SK-N-SH treated with all-trans-retinoic acid at 6 μM for 48 hours (cell line): ENCODE data around the gene FSTL1.

Source experiments
- ATAC-seq: fragments of 200-7000 bp; cut with Tn5 transposase; 3 replicates; pipeline ENCODE4 v1.9.1; 2020; ENCODE audit warnings: mild to moderate bottlenecking, moderate library complexity
- ARNTL ChIP-seq: fragments of 450-650 bp; formaldehyde crosslinking; IDR thresholded peaks from 2 replicates; pipeline ENCODE4 v1.5.0; 2020; ENCODE audit warnings: low read depth, mild to moderate bottlenecking, moderate library complexity, borderline replicate concordance
- CREB5 ChIP-seq: fragments of 250-450 bp; sonication (Bioruptor Pico); IDR thresholded peaks from 2 replicates; pipeline ENCODE4 v1.5.1; 2020; ENCODE audit warnings: low read depth, mild to moderate bottlenecking, moderate library complexity
- CSDC2 ChIP-seq: fragments of 250-450 bp; sonication (Bioruptor Pico); IDR thresholded peaks from 2 replicates; pipeline ENCODE4 v1.5.0; 2020; ENCODE audit warnings: mild to moderate bottlenecking, moderate library complexity
- CSRNP3 ChIP-seq: fragments of 250-450 bp; sonication (Bioruptor Pico); IDR thresholded peaks from 2 replicates; pipeline ENCODE4 v1.5.1; 2021; ENCODE audit warnings: mild to moderate bottlenecking, moderate library complexity
- ESRRG ChIP-seq: fragments of 250-450 bp; sonication (Bioruptor Pico); IDR thresholded peaks from 2 replicates; pipeline ENCODE4 v1.6.1; 2021; ENCODE audit warnings: mild to moderate bottlenecking
- GLIS3 ChIP-seq: fragments of 250-450 bp; sonication (Bioruptor Pico); IDR thresholded peaks from 2 replicates; pipeline ENCODE4 v1.5.0; 2020; ENCODE audit warnings: mild to moderate bottlenecking, moderate library complexity
- ISL1 ChIP-seq: fragments of 250-450 bp; sonication (Bioruptor Pico); IDR thresholded peaks from 2 replicates; pipeline ENCODE4 v2.1.2; 2022; ENCODE audit warnings: mild to moderate bottlenecking, moderate library complexity
- OSR1 ChIP-seq: fragments of 250-450 bp; sonication (Bioruptor Pico); IDR thresholded peaks from 2 replicates; pipeline ENCODE4 v1.8.0; 2022; ENCODE audit warnings: moderate library complexity, mild to moderate bottlenecking, inconsistent platforms
- PATZ1 ChIP-seq: fragments of 250-450 bp; sonication (Bioruptor Pico); IDR thresholded peaks from 2 replicates; pipeline ENCODE4 v1.8.0; 2020; ENCODE audit warnings: mild to moderate bottlenecking, moderate library complexity, borderline replicate concordance
- PPARA ChIP-seq: fragments of 250-450 bp; sonication (Bioruptor Pico); IDR thresholded peaks from 2 replicates; pipeline ENCODE4 v1.5.0; 2020; ENCODE audit warnings: mild to moderate bottlenecking, borderline replicate concordance
- RARB ChIP-seq: fragments of 250-450 bp; sonication (Bioruptor Pico); IDR thresholded peaks from 2 replicates; pipeline ENCODE4 v1.8.0; 2021; ENCODE audit warnings: mild to moderate bottlenecking, moderate library complexity
- SNAI2 ChIP-seq: fragments of 250-450 bp; sonication (Bioruptor Pico); IDR thresholded peaks from 2 replicates; pipeline ENCODE4 v1.5.0; 2020; ENCODE audit warnings: mild to moderate bottlenecking, moderate library complexity
- TCF4 ChIP-seq: fragments of 250-450 bp; sonication (Bioruptor Pico); IDR thresholded peaks from 2 replicates; pipeline ENCODE4 v1.8.0; 2021; ENCODE audit warnings: mild to moderate bottlenecking, moderate library complexity, borderline replicate concordance
- TOX ChIP-seq: fragments of 250-450 bp; sonication (Bioruptor Pico); IDR thresholded peaks from 2 replicates; pipeline ENCODE4 v1.8.0; 2021; ENCODE audit warnings: mild to moderate bottlenecking, moderate library complexity, borderline replicate concordance
- TSHZ2 ChIP-seq: fragments of 250-450 bp; sonication (Bioruptor Pico); IDR thresholded peaks from 2 replicates; pipeline ENCODE4 v1.5.0; 2020; ENCODE audit warnings: mild to moderate bottlenecking, moderate library complexity
- ZC3H10 ChIP-seq: fragments of 250-450 bp; sonication (Bioruptor Pico); IDR thresholded peaks from 2 replicates; pipeline ENCODE4 v1.5.1; 2021; ENCODE audit warnings: mild to moderate bottlenecking, moderate library complexity
- ZFP3 ChIP-seq: fragments of 250-450 bp; sonication (Bioruptor Pico); IDR thresholded peaks from 2 replicates; pipeline ENCODE4 v1.5.0; 2020; ENCODE audit warnings: mild to moderate bottlenecking, moderate library complexity
- ZNF565 ChIP-seq: fragments of 450-650 bp; formaldehyde crosslinking; conservative IDR thresholded peaks from 2 replicates; pipeline ENCODE4 v1.5.0; 2020; ENCODE audit warnings: low read depth, mild to moderate bottlenecking, moderate library complexity
- ZNF70 ChIP-seq: fragments of 450-650 bp; formaldehyde crosslinking; IDR thresholded peaks from 2 replicates; pipeline ENCODE4 v1.5.0; 2020; ENCODE audit warnings: mild to moderate bottlenecking, moderate library complexity
- TF ChIP-seq, protein P1 (sequence below): fragments of 250-450 bp; sonication (Bioruptor Pico); IDR thresholded peaks from 2 replicates; pipeline ENCODE4 v1.8.0; 2021; ENCODE audit warnings: low read depth, mild to moderate bottlenecking, moderate library complexity, borderline replicate concordance

The FSTL1 gene

GRCh38 chr3:120446891-120447668 lies 3.7 kb downstream of the FSTL1 start:
- ATAC-seq = no peak
- TF ChIP-seq ZC3H10 (CRISPR knock-in tag) (no peak), CSDC2 (CRISPR knock-in tag) (no peak), TCF4 (CRISPR knock-in tag) (no peak), ZNF565 (CRISPR knock-in tag) (no peak), ESRRG (CRISPR knock-in tag) (no peak), OSR1 (CRISPR knock-in tag) (no peak), CSRNP3 (CRISPR knock-in tag) (no peak), PPARA (CRISPR knock-in tag) (no peak), PATZ1 (no peak), ZNF70 (no peak), ARNTL (no peak), CREB5 (CRISPR knock-in tag) (no peak), SNAI2 (CRISPR knock-in tag) (no peak), GLIS3 (no peak; the same call in 1 of the 2 replicates), ZFP3 (CRISPR knock-in tag) (no peak)
- TF ChIP-seq, protein P1, sequence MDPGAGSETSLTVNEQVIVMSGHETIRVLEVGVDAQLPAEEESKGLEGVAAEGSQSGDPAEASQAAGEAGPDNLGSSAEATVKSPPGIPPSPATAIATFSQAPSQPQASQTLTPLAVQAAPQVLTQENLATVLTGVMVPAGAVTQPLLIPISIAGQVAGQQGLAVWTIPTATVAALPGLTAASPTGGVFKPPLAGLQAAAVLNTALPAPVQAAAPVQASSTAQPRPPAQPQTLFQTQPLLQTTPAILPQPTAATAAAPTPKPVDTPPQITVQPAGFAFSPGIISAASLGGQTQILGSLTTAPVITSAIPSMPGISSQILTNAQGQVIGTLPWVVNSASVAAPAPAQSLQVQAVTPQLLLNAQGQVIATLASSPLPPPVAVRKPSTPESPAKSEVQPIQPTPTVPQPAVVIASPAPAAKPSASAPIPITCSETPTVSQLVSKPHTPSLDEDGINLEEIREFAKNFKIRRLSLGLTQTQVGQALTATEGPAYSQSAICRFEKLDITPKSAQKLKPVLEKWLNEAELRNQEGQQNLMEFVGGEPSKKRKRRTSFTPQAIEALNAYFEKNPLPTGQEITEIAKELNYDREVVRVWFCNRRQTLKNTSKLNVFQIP (CRISPR knock-in tag) = no peak

DNA sequence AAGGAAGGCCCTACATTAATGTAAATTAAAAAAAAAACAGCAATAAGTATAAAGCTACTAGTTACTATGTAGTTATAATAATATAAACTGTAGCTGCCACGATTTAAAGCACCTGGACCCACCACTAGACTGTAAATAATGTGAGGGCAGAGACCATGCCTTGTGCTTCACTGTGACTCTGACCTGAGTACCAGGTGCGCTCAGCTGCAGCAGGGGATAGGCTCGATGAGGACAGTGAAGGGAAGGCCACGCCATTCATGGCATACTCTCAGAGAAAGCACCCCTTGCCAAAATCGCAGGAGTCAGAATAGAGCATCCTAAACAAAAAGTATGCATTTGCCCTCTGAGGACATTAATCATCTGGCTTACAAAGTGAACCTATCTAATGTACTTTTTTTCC lies 5.1 kb downstream of the FSTL1 start:
- TF ChIP-seq TOX (CRISPR knock-in tag) (no peak), TCF4 (CRISPR knock-in tag) (no peak), SNAI2 (CRISPR knock-in tag) (no peak), ISL1 (no peak), OSR1 (CRISPR knock-in tag) (no peak), PPARA (CRISPR knock-in tag) (no peak), ZNF70 (no peak), ESRRG (CRISPR knock-in tag) (no peak), CSRNP3 (CRISPR knock-in tag) (no peak), TSHZ2 (CRISPR knock-in tag) (no peak), RARB (no peak), GLIS3 (no peak), ZFP3 (CRISPR knock-in tag) (no peak), CSDC2 (CRISPR knock-in tag) (no peak), ZNF565 (CRISPR knock-in tag) (no peak), CREB5 (CRISPR knock-in tag) (no peak), PATZ1 (no peak)
- no peak for ATAC-seq
